Stomach (tissue), 4 donors: ENCODE results near the gene INTS1.
A peak's percentile ranks its signal among the peaks of the same experiment; 100 is the strongest.

Experiments
- CTCF ChIP-seq, 7 experiments: fragments of 450-650 bp in 4 of 7; fragments of 200-600 bp in 3 of 7; sonication (generic) in 3 of 7; IDR thresholded peaks; one replicate each; pipeline ENCODE4 v1.5.1; 2016 to 2019; ENCODE audit warnings: antibody characterized with exemption in 7 of 7, control low read depth in 2 of 7, mild to moderate bottlenecking in 1 of 7
- POLR2AphosphoS5 ChIP-seq, 3 donors: sonication (generic); formaldehyde crosslinking; IDR thresholded peaks; one replicate each; pipeline ENCODE4 v1.6.1; 2016; ENCODE audit warnings: antibody characterized with exemption in 3 of 3

- TF ChIP-seq CTCF (IDR thresholded peaks at IDR 0.05): no peak
- TF ChIP-seq POLR2AphosphoS5 (IDR thresholded peaks at IDR 0.05): peak; percentile 47 to 91 (median 79)
Measured at GRCh38 chr7:1532456-1533254, 28.5 kb upstream of the INTS1 start.
